ENCODE data around the gene ULK1.

The ULK1 gene

DNA sequence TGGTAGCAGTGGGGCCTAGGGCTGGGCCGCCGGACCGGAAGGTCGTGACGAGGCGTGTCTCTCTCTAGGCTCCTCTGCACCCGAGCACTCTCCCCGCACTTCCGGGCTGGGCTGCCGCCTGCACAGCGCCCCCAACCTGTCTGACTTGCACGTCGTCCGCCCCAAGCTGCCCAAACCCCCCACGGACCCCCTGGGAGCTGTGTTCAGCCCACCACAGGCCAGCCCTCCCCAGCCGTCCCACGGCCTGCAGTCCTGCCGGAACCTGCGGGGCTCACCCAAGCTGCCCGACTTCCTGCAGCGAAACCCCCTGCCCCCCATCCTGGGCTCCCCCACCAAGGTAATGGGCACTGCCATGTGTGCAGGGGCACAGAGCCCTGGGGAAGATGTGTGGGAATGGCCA is 21.4 kb downstream of the ULK1 start:
- Histone ChIP-seq H3K9ac (ENCODE audit: low read depth in 1 of 2, low read length in 2 of 2) (no peak overlapping the region), H3K27ac (ENCODE audit: low read depth, low read length) (no peak overlapping the region), H3K9me3 (ENCODE audit: control insufficient read depth in 1 of 2, low read length in 2 of 2) (no peaks in the 10 kb centered on the region), H3K4me1 (ENCODE audit: control insufficient read depth in 1 of 2, insufficient read depth in 2 of 2, low read length in 2 of 2) (no peaks in the 10 kb centered on the region), H3K36me3 (ENCODE audit: control insufficient read depth in 1 of 2, insufficient read depth in 2 of 2, low read length in 2 of 2) (peaks cover 34 to 65% of the 10 kb centered on the region in 2 donors), H3K4me3 (ENCODE audit: low read depth in 1 of 2, low read length in 2 of 2) (no peak overlapping the region), H3K27me3 (ENCODE audit: control insufficient read depth in 1 of 2, insufficient read depth in 2 of 2, low read length in 2 of 2) (no peaks in the 10 kb centered on the region)

- Histone ChIP-seq H3K36me3 (ENCODE audit: control insufficient read depth in 1 of 2, insufficient read depth in 2 of 2, low read length in 2 of 2) (peaks cover 30 to 63% of the 10 kb centered on the region in 2 donors), H3K27ac (ENCODE audit: low read depth, low read length) (no peak overlapping the region), H3K4me3 (ENCODE audit: low read depth in 1 of 2, low read length in 2 of 2) (no peak overlapping the region), H3K9ac (ENCODE audit: low read depth in 1 of 2, low read length in 2 of 2) (no peak overlapping the region), H3K4me1 (ENCODE audit: control insufficient read depth in 1 of 2, insufficient read depth in 2 of 2, low read length in 2 of 2) (no peaks in the 10 kb centered on the region), H3K27me3 (ENCODE audit: control insufficient read depth in 1 of 2, insufficient read depth in 2 of 2, low read length in 2 of 2) (no peaks in the 10 kb centered on the region), H3K9me3 (ENCODE audit: control insufficient read depth in 1 of 2, low read length in 2 of 2) (no peaks in the 10 kb centered on the region)
Observed at GRCh38 chr12:131916306-131917138, 22.1 kb downstream of the ULK1 start.

DNA sequence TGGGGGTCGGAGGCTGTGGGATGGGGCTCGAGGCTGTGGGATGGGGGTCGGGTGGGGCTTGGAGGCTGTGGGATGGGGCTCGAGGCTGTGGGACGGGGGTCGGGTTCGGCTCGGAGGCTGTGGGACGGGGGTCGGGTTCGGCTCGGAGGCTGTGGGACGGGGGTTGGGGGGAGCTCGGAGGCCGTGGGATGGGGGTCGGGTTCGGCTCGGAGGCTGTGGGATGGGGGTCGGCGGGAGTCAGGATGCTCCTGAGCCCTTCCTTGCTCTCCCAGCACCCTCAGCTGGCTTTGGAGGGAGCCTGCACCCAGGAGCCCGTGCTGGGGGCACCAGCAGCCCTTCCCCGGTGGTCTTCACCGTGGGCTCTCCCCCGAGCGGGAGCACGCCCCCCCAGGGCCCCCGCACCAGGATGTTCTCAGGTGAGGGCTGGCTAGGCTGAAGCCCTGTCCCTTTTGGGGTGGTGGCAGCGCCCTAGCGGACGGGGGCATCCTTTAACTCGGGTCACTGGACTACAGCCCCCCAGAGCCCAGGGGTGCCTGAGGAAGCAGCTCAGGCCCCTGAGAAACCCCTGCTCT is 22.8 kb downstream of the ULK1 start:
- no peak overlapping the region for H3K9ac ChIP-seq (ENCODE audit: low read depth in 1 of 2, low read length in 2 of 2)
- no peak overlapping the region for H3K27ac ChIP-seq (ENCODE audit: low read depth, low read length)
- H3K4me3 ChIP-seq (ENCODE audit: low read depth in 1 of 2, low read length in 2 of 2): no peak overlapping the region
- no peaks in the 10 kb centered on the region for H3K4me1 ChIP-seq (ENCODE audit: control insufficient read depth in 1 of 2, insufficient read depth in 2 of 2, low read length in 2 of 2)
- no peaks in the 10 kb centered on the region for H3K27me3 ChIP-seq (ENCODE audit: control insufficient read depth in 1 of 2, insufficient read depth in 2 of 2, low read length in 2 of 2)
- no peaks in the 10 kb centered on the region for H3K9me3 ChIP-seq (ENCODE audit: control insufficient read depth in 1 of 2, low read length in 2 of 2)
- H3K36me3 ChIP-seq (ENCODE audit: control insufficient read depth in 1 of 2, insufficient read depth in 2 of 2, low read length in 2 of 2): peaks cover 24 to 56% of the 10 kb centered on the region in 2 donors

DNA sequence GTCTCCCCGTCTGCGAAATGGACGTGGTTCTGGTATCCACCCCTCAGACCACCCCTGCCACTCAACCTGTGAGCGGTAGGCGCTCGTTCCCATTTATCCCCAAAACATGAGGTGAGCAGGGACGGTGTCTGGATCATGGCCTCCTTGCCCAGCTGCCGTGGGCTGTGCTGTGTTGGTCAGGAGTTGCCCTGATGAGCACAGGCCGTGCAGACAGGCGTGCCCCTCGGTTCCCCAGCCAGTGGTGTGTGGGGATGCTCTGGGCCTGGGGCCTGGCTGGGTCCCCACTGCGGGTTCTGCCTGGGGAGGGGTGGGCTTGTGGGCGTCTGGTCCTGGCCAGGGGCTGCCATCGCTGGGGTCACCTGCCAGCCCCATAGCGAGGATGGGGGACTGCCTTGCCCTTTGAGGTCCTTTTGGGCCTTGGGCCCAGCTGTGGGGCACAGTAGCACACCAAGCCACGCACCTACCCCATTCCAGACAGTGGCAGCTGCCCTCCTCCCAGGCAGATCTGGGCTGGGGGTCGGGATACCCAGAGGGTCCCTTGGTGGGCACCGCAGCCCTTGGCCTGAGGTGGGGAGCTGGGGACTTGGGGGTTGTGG is 23.4 kb downstream of the ULK1 start:
- Histone ChIP-seq H3K27me3 (ENCODE audit: control insufficient read depth in 1 of 2, insufficient read depth in 2 of 2, low read length in 2 of 2) (no peaks in the 10 kb centered on the region), H3K4me3 (ENCODE audit: low read depth in 1 of 2, low read length in 2 of 2) (no peak overlapping the region), H3K36me3 (ENCODE audit: control insufficient read depth in 1 of 2, insufficient read depth in 2 of 2, low read length in 2 of 2) (peaks cover 22 to 52% of the 10 kb centered on the region in 2 donors), H3K9me3 (ENCODE audit: control insufficient read depth in 1 of 2, low read length in 2 of 2) (no peaks in the 10 kb centered on the region), H3K4me1 (ENCODE audit: control insufficient read depth in 1 of 2, insufficient read depth in 2 of 2, low read length in 2 of 2) (no peaks in the 10 kb centered on the region), H3K27ac (ENCODE audit: low read depth, low read length) (no peak overlapping the region), H3K9ac (ENCODE audit: low read depth in 1 of 2, low read length in 2 of 2) (no peak overlapping the region)

GRCh38 chr12:131918311-131919050 is 24.1 kb downstream of the ULK1 start:
- H3K27ac ChIP-seq (ENCODE audit: low read depth, low read length): no peak overlapping the region
- peaks cover 22 to 49% of the 10 kb centered on the region in 2 donors for H3K36me3 ChIP-seq (ENCODE audit: control insufficient read depth in 1 of 2, insufficient read depth in 2 of 2, low read length in 2 of 2)
- H3K4me3 ChIP-seq (ENCODE audit: low read depth in 1 of 2, low read length in 2 of 2): no peak overlapping the region
- H3K27me3 ChIP-seq (ENCODE audit: control insufficient read depth in 1 of 2, insufficient read depth in 2 of 2, low read length in 2 of 2): no peaks in the 10 kb centered on the region
- H3K4me1 ChIP-seq (ENCODE audit: control insufficient read depth in 1 of 2, insufficient read depth in 2 of 2, low read length in 2 of 2): no peaks in the 10 kb centered on the region
- no peaks in the 10 kb centered on the region for H3K9me3 ChIP-seq (ENCODE audit: control insufficient read depth in 1 of 2, low read length in 2 of 2)
- H3K9ac ChIP-seq (ENCODE audit: low read depth in 1 of 2, low read length in 2 of 2): no peak overlapping the region

DNA sequence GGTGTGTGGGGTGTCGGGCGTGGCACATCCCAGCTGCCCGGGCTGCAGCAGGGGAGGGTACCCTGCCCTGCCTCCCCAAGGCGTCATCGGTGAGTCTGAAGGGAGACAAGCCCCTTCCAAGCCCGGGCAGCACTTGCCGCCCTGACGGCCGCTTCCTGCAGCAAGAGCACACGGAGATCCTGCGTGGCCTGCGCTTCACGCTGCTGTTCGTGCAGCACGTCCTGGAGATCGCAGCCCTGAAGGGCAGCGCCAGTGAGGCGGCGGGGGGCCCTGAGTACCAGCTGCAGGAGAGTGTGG is 24.6 kb downstream of the ULK1 start:
- Histone ChIP-seq H3K36me3 (ENCODE audit: control insufficient read depth in 1 of 2, insufficient read depth in 2 of 2, low read length in 2 of 2) (peaks cover 21 to 49% of the 10 kb centered on the region in 2 donors), H3K27ac (ENCODE audit: low read depth, low read length) (no peak overlapping the region), H3K9me3 (ENCODE audit: control insufficient read depth in 1 of 2, low read length in 2 of 2) (no peaks in the 10 kb centered on the region), H3K27me3 (ENCODE audit: control insufficient read depth in 1 of 2, insufficient read depth in 2 of 2, low read length in 2 of 2) (no peaks in the 10 kb centered on the region), H3K4me3 (ENCODE audit: low read depth in 1 of 2, low read length in 2 of 2) (no peak overlapping the region), H3K9ac (ENCODE audit: low read depth in 1 of 2, low read length in 2 of 2) (no peak overlapping the region), H3K4me1 (ENCODE audit: control insufficient read depth in 1 of 2, insufficient read depth in 2 of 2, low read length in 2 of 2) (no peaks in the 10 kb centered on the region)

GRCh38 chr12:131919366-131920156 is 25.1 kb downstream of the ULK1 start:
- H3K4me3 ChIP-seq (ENCODE audit: low read depth in 1 of 2, low read length in 2 of 2): no peak overlapping the region
- H3K27me3 ChIP-seq (ENCODE audit: control insufficient read depth in 1 of 2, insufficient read depth in 2 of 2, low read length in 2 of 2): no peaks in the 10 kb centered on the region
- no peak overlapping the region for H3K9ac ChIP-seq (ENCODE audit: low read depth in 1 of 2, low read length in 2 of 2)
- peaks cover 0 to 3% of the 10 kb centered on the region in 2 donors for H3K4me1 ChIP-seq (ENCODE audit: control insufficient read depth in 1 of 2, insufficient read depth in 2 of 2, low read length in 2 of 2)
- H3K27ac ChIP-seq (ENCODE audit: low read depth, low read length): no peak overlapping the region
- H3K36me3 ChIP-seq (ENCODE audit: control insufficient read depth in 1 of 2, insufficient read depth in 2 of 2, low read length in 2 of 2): peaks cover 16 to 44% of the 10 kb centered on the region in 2 donors
- H3K9me3 ChIP-seq (ENCODE audit: control insufficient read depth in 1 of 2, low read length in 2 of 2): no peaks in the 10 kb centered on the region

DNA sequence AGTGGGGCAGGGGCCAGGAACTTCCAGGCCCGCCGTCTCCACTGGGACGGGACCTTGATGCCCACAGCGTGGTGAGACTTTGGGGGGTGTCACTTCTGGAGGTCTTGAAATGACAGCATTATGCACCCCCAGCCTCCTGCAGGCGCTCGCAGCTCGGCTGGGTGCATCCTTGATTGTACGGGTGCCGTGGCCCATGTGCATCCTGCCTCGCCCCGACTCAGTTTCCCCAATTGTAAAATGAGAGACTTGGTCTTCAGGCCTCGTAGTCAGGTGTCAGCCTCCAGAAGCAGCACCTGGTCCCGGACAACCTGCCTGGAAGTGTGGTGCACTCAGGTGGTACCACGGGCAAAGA is 25.7 kb downstream of the ULK1 start:
- Histone ChIP-seq H3K4me1 (ENCODE audit: control insufficient read depth in 1 of 2, insufficient read depth in 2 of 2, low read length in 2 of 2) (peaks cover 0 to 7% of the 10 kb centered on the region in 2 donors), H3K4me3 (ENCODE audit: low read depth in 1 of 2, low read length in 2 of 2) (no peak overlapping the region), H3K27me3 (ENCODE audit: control insufficient read depth in 1 of 2, insufficient read depth in 2 of 2, low read length in 2 of 2) (no peaks in the 10 kb centered on the region), H3K9me3 (ENCODE audit: control insufficient read depth in 1 of 2, low read length in 2 of 2) (no peaks in the 10 kb centered on the region), H3K27ac (ENCODE audit: low read depth, low read length) (no peak overlapping the region), H3K9ac (ENCODE audit: low read depth in 1 of 2, low read length in 2 of 2) (no peak overlapping the region), H3K36me3 (ENCODE audit: control insufficient read depth in 1 of 2, insufficient read depth in 2 of 2, low read length in 2 of 2) (peaks cover 13 to 39% of the 10 kb centered on the region in 2 donors)

DNA sequence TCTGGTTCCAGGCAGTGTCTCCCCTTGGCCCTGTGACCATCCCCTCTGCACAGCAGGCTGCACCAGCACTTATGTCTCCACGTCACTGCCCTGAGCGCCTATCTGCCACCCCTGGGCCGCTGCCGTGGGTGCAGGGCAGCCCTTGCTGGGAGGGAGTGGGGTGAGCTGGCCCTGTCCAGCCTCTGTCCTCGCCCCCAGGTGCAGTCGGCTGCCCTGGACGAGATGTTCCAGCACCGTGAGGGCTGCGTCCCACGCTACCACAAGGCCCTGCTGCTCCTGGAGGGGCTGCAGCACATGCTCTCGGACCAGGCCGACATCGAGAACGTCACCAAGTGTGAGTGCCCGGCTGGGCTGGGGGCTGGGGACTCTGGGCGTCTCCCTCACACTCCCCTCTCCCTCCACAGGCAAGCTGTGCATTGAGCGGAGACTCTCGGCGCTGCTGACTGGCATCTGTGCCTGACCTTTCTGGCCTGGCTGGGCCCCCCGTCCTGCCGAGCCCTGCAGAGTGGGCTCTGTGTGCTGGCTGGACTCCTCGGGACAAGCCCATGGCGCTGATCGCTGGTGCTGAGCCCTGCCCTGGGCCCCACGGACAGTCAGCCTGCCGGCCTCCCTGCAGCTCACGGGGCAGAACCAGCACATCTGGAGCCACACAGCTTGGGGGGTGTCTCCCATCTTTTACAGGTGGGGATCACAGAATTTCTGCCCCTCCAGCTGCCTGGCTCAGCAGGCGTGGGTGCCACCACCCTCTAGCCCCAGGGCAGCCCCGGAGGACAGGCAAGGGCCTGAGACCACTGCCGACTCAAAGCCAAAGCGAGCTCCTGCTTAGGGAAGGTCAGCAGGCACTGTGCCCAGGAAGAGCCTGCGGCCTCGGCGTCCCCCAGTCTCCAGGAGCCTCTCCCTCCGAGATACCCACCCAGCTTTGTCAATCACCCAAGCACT is 26.7 kb downstream of the ULK1 start:
- Histone ChIP-seq H3K27me3 (ENCODE audit: control insufficient read depth in 1 of 2, insufficient read depth in 2 of 2, low read length in 2 of 2) (no peaks in the 10 kb centered on the region), H3K9ac (ENCODE audit: low read depth in 1 of 2, low read length in 2 of 2) (no peak overlapping the region), H3K4me3 (ENCODE audit: low read depth in 1 of 2, low read length in 2 of 2) (no peak overlapping the region), H3K4me1 (ENCODE audit: control insufficient read depth in 1 of 2, insufficient read depth in 2 of 2, low read length in 2 of 2) (peaks cover 0 to 7% of the 10 kb centered on the region in 2 donors), H3K27ac (ENCODE audit: low read depth, low read length) (no peak overlapping the region), H3K9me3 (ENCODE audit: control insufficient read depth in 1 of 2, low read length in 2 of 2) (no peaks in the 10 kb centered on the region), H3K36me3 (ENCODE audit: control insufficient read depth in 1 of 2, insufficient read depth in 2 of 2, low read length in 2 of 2) (peaks cover 6 to 30% of the 10 kb centered on the region in 2 donors)
